ENCODE data around the gene CSNK2A2. TPM values are rescaled to one million over a fixed set of nuclear protein-coding genes. Genes with fewer than 3 reads are reported as not detected.
A peak's percentile ranks its signal among the peaks of the same experiment; 100 is the strongest.

The CSNK2A2 gene
- total and polyA plus RNA-seq, 10 of the 15 experiments (the other 5 are each of a cell fraction or from before 2014, with no cell fraction given): 17.4 to 79.1 (median 29.4) TPM

DNA sequence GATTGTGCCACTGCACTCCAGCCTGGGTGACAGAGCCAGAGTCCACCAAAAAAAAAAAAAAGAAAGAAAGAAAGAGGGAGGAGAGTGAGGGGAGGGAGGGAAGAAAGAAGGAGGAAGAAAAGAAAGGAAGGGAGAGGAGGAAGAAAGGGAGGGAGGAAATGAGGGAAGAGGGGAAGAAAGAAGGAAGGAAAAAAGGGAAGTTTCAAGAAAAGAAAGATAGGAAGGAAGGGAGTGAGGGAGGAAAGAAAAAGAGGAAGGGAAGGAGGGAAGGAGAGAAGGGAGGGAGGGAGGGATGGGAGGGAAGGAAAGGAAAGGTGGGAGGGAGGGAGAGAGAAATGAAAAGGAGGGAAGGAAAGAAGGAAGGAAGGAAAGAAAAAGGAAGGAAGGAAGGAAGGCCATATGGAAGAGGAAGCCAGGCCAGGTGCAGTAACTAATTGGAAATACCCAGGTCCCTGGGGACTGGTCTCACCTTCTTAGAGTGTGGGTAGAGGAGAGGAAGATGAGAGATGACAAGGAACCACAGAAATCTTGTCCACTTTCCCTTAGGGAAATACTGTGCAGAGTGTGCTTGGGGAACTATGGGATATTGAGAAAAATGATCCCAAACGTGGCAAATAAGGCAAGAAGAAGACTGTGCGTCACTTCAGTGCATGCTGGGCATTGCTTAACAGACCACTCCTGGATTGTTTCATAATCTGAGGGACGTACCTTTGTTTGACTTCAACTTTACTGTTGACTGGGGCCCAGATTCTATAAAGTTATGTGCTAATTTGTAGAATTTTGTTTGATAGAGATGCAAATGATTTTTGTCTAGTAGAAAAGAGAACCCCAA is 15.1 kb upstream of the CSNK2A2 start:
- 46% methylated on average over 3 of the region's 3 CpGs for WGBS (ENCODE audit: insufficient coverage, insufficient replicate concordance, low lambda C conversion rate, missing lambda C conversion rate)
- Histone ChIP-seq H3K79me2 (ENCODE audit: control insufficient read depth, insufficient read depth, low read length) (no peaks in the 10 kb centered on the region), H3K4me2 (ENCODE audit: control insufficient read depth, insufficient read depth) (no peak overlapping the region), H3K27me3 (replicated peaks in 1 of 2; ENCODE audit: control insufficient read depth in 2 of 2, insufficient read depth in 2 of 2, low read length in 1 of 2) (no peaks in the 10 kb centered on the region), H3K27ac (ENCODE audit: control insufficient read depth, insufficient read depth) (no peak overlapping the region), H3K36me3 (ENCODE audit: control insufficient read depth in 2 of 2, insufficient read depth in 2 of 2, low read length in 1 of 2) (no peaks in the 10 kb centered on the region), H4K20me1 (ENCODE audit: control insufficient read depth, insufficient read depth) (no peaks in the 10 kb centered on the region), H3K9ac (ENCODE audit: control insufficient read depth, insufficient read depth, low read length) (no peak overlapping the region), H3K9me3 (replicated peaks; ENCODE audit: control insufficient read depth, insufficient read depth, low read length) (peaks cover 4% of the 10 kb centered on the region; the same call in 2 of the 3 replicates), H3K4me3 (no peak overlapping the region), H2AFZ (ENCODE audit: control insufficient read depth, low read depth, low read length) (no peak overlapping the region), H3K4me1 (ENCODE audit: control insufficient read depth, insufficient read depth, low read length) (peaks cover 8% of the 10 kb centered on the region)
- in situ Hi-C loops (cut with MboI) (no loop called here), intact Hi-C loops (cut with micrococcal nuclease; ENCODE audit: unreplicated experiment) (no loop called here)
- ChIA-PET RAD21 (ENCODE audit: unreplicated experiment) (interaction anchor here (2.3 kb wide), 1 partner anchor 19 kb away, joined by 7 read pairs; no protein-coding TSS in a partner anchor), SMC1A (ENCODE audit: uncharacterized antibody, unreplicated experiment) (no interaction called here), POLR2A (interaction anchor here (0.9 to 1.2 kb wide), 2 partner anchors 11 to 38 kb away, joined by 3 to 6 read pairs; no protein-coding TSS in a partner anchor), CTCF (interaction anchor here (1.7 kb wide), 1 partner anchor 17 kb away, joined by 9 read pairs; no protein-coding TSS in a partner anchor)
- no TSS peak for BruUV-seq (replicated peaks)
- FAIRE-seq (no peak), ATAC-seq (peak; percentile 47), DNase-seq (ENCODE audit: low read depth, low spot score) (no peak)
- TF ChIP-seq SREBF1 (IDR thresholded peaks at IDR 0.05; ENCODE audit: low read length): no peak
- TF ChIP-seq NBN (IDR thresholded peaks at IDR 0.05): peak; percentile 61; the same call in 1 of the 2 replicates
- TF ChIP-seq RELA (IDR thresholded peaks at IDR 0.05; ENCODE audit: borderline replicate concordance, partially characterized antibody): peak; percentile 28
- no peak for TF ChIP-seq POLR2AphosphoS2 (IDR thresholded peaks at IDR 0.05; ENCODE audit: low read depth, low read length)
- no peak for TF ChIP-seq RB1 (IDR thresholded peaks at IDR 0.05; ENCODE audit: borderline replicate concordance)
- TF ChIP-seq MAX (IDR thresholded peaks at IDR 0.05; ENCODE audit: low read depth, low read length): no peak
- TF ChIP-seq IRF4 (IDR thresholded peaks at IDR 0.05; ENCODE audit: low read depth, low read length): no peak
- no peak for TF ChIP-seq TBL1XR1 (IDR thresholded peaks at IDR 0.05; ENCODE audit: low read depth, low read length)
- peak; percentile 67 for TF ChIP-seq GATAD2B (conservative IDR thresholded peaks at IDR 0.05; ENCODE audit: low read depth)
- TF ChIP-seq E4F1 (IDR thresholded peaks at IDR 0.05; ENCODE audit: borderline replicate concordance, partially characterized antibody): no peak
- TF ChIP-seq IKZF1 (conservative IDR thresholded peaks at IDR 0.05): peak; percentile 95
- TF ChIP-seq BRCA1 (IDR thresholded peaks at IDR 0.05; ENCODE audit: low read depth, low read length): no peak
- TF ChIP-seq DPF2 (IDR thresholded peaks at IDR 0.05): 0 out of 2 replicates have a peak, but pooled peaks have one; percentile 32
- peak in 1 of 2 experiments; percentile 79; a peak in 2 of 4 replicates for TF ChIP-seq ETV6 (conservative IDR thresholded peaks at IDR 0.05 in 1 of 2, IDR thresholded peaks at IDR 0.05 in 1 of 2; ENCODE audit: borderline replicate concordance in 1 of 2, low read depth in 1 of 2)
- peak; percentile 86 to 91 for TF ChIP-seq IKZF2 (IDR thresholded peaks at IDR 0.05)
- peak; percentile 27; the same call in 1 of the 2 replicates for TF ChIP-seq SPI1 (IDR thresholded peaks at IDR 0.05; ENCODE audit: borderline replicate concordance, insufficient read depth, low read depth, low read length)
- peak; percentile 59; the same call in 1 of the 2 replicates for TF ChIP-seq BCL11A (IDR thresholded peaks at IDR 0.05; ENCODE audit: low read depth, low read length)
- TF ChIP-seq MEF2B (IDR thresholded peaks at IDR 0.05; ENCODE audit: partially characterized antibody, poor library complexity, severe bottlenecking): peak; percentile 92
- TF ChIP-seq MTA2 (IDR thresholded peaks at IDR 0.05; ENCODE audit: low read depth): peak; percentile 81
- peak in 1 of 2 experiments; percentile 12; a peak in 1 of 4 replicates for TF ChIP-seq BHLHE40 (IDR thresholded peaks at IDR 0.05; ENCODE audit: borderline replicate concordance in 1 of 2, low read depth in 2 of 2, low read length in 1 of 2)
- TF ChIP-seq ASH2L (IDR thresholded peaks at IDR 0.05; ENCODE audit: borderline replicate concordance, low read depth): no peak
- TF ChIP-seq ATF7 (IDR thresholded peaks at IDR 0.05; ENCODE audit: low read depth): peak; percentile 52
- 0 out of 2 replicates have a peak, but pooled peaks have one; percentile 72 for TF ChIP-seq TCF12 (IDR thresholded peaks at IDR 0.05; ENCODE audit: low read depth, low read length)

Data from GM12878 (cell line).